Liver (tissue), 3 donors: ENCODE measurements around the gene TMEM91.

Experiments
- ATF3 ChIP-seq: IDR thresholded peaks from 2 replicates; pipeline ENCODE4 v1.6.1; 2016; ENCODE audit warnings: antibody characterized with exemption
- CTCF ChIP-seq: fragments of 150-350 bp; IDR thresholded peaks from 2 replicates; pipeline ENCODE4 v1.5.1; 2017; ENCODE audit warnings: improper control_type of control experiment, low read depth, low read length; ENCODE audit not compliant: missing input control
- HNF4A ChIP-seq, 2 donors: conservative IDR thresholded peaks; 2 replicates each; pipeline ENCODE4 v1.6.1; 2016; ENCODE audit warnings: antibody characterized with exemption in 2 of 2, mild to moderate bottlenecking in 2 of 2
- MAX ChIP-seq: IDR thresholded peaks from 2 replicates; pipeline ENCODE4 v1.6.1; 2016; ENCODE audit warnings: antibody characterized with exemption
- NR2F2 ChIP-seq: IDR thresholded peaks from 2 replicates; pipeline ENCODE4 v1.6.1; 2016; ENCODE audit warnings: antibody characterized with exemption
- REST ChIP-seq: IDR thresholded peaks from 2 replicates; pipeline ENCODE4 v1.6.1; 2016; ENCODE audit warnings: antibody characterized with exemption, mild to moderate bottlenecking
- SP1 ChIP-seq: IDR thresholded peaks from 2 replicates; pipeline ENCODE4 v1.6.1; 2018; ENCODE audit warnings: antibody characterized with exemption, mild to moderate bottlenecking
- TAF1 ChIP-seq: conservative IDR thresholded peaks from 2 replicates; pipeline ENCODE4 v1.6.1; 2016; ENCODE audit warnings: antibody characterized with exemption, mild to moderate bottlenecking
- YY1 ChIP-seq: IDR thresholded peaks from 2 replicates; pipeline ENCODE4 v1.6.1; 2016; ENCODE audit warnings: antibody characterized with exemption, mild to moderate bottlenecking
- ZBTB33 ChIP-seq: IDR thresholded peaks from 2 replicates; pipeline ENCODE4 v1.6.1; 2016; ENCODE audit warnings: antibody characterized with exemption
- donor health status: healthy.
- donor health status: healthy.

GRCh38 chr19:41411100-41411967, 35.0 kb downstream of the TMEM91 start:
- TF ChIP-seq ZBTB33 (no peak), YY1 (no peak), CTCF (no peak), SP1 (no peak), ATF3 (no peak), MAX (no peak), NR2F2 (no peak), HNF4A (conservative IDR thresholded peaks at IDR 0.05) (no peak), TAF1 (no peak), REST (no peak)
